SK-N-SH treated with all-trans-retinoic acid at 6 μM for 48 hours (cell line): ENCODE measurements around the gene STXBP5.

ENCODE experiments used
- ARNTL ChIP-seq: fragments of 450-650 bp; formaldehyde crosslinking; IDR thresholded peaks from 2 replicates; pipeline ENCODE4 v1.5.0; 2020; ENCODE audit warnings: low read depth, mild to moderate bottlenecking, moderate library complexity, borderline replicate concordance
- CSRNP3 ChIP-seq: fragments of 250-450 bp; sonication (Bioruptor Pico); IDR thresholded peaks from 2 replicates; pipeline ENCODE4 v1.5.1; 2021; ENCODE audit warnings: mild to moderate bottlenecking, moderate library complexity
- ISL1 ChIP-seq: fragments of 250-450 bp; sonication (Bioruptor Pico); IDR thresholded peaks from 2 replicates; pipeline ENCODE4 v2.1.2; 2022; ENCODE audit warnings: mild to moderate bottlenecking, moderate library complexity
- ZC3H10 ChIP-seq: fragments of 250-450 bp; sonication (Bioruptor Pico); IDR thresholded peaks from 2 replicates; pipeline ENCODE4 v1.5.1; 2021; ENCODE audit warnings: mild to moderate bottlenecking, moderate library complexity
- ZFP3 ChIP-seq: fragments of 250-450 bp; sonication (Bioruptor Pico); IDR thresholded peaks from 2 replicates; pipeline ENCODE4 v1.5.0; 2020; ENCODE audit warnings: mild to moderate bottlenecking, moderate library complexity

GRCh38 chr6:147310521-147310920 is 106.3 kb downstream of the STXBP5 start:
- TF ChIP-seq ZFP3 (no peak), ISL1 (CRISPR knock-in tag) (no peak), ZC3H10 (CRISPR knock-in tag) (no peak), ARNTL (CRISPR knock-in tag) (no peak), CSRNP3 (CRISPR knock-in tag) (no peak)
